Stromal cell of bone marrow (primary cell): ENCODE data around the gene CLEC16A.

ENCODE experiments used
- DNase-seq: peaks from one replicate; pipeline ENCODE4 v3.0.0-alpha.2; 2012; ENCODE audit warnings: low read depth

Gene CLEC16A

GRCh38 chr16:11162586-11163268 is 218.4 kb downstream of the CLEC16A start:
- no peak for DNase-seq

- no peak for DNase-seq
Measured at GRCh38 chr16:11163761-11164261, 219.4 kb downstream of the CLEC16A start.

- DNase-seq = no peak
Measured at GRCh38 chr16:11164482-11165270, 220.3 kb downstream of the CLEC16A start.

- no peak for DNase-seq
Measured at GRCh38 chr16:11165349-11165748, 221.0 kb downstream of the CLEC16A start.

GRCh38 chr16:11165894-11166665 is 221.7 kb downstream of the CLEC16A start:
- no peak for DNase-seq

- DNase-seq = no peak
Measured at GRCh38 chr16:11167581-11167980, 223.2 kb downstream of the CLEC16A start.

GRCh38 chr16:11168386-11169051 is 224.2 kb downstream of the CLEC16A start:
- no peak for DNase-seq

GRCh38 chr16:11169641-11170040 is 225.3 kb downstream of the CLEC16A start:
- DNase-seq = no peak

- DNase-seq = no peak
Measured at GRCh38 chr16:11170201-11170600, 225.8 kb downstream of the CLEC16A start.

- DNase-seq = no peak
Measured at GRCh38 chr16:11170696-11171447, 226.5 kb downstream of the CLEC16A start.

- no peak for DNase-seq
Measured at GRCh38 chr16:11171448-11171709, 227.0 kb downstream of the CLEC16A start.

- no peak for DNase-seq
Measured at GRCh38 chr16:11171757-11172299, 227.5 kb downstream of the CLEC16A start.

GRCh38 chr16:11173426-11173825 is 229.1 kb downstream of the CLEC16A start:
- DNase-seq = no peak

- no peak for DNase-seq
Measured at GRCh38 chr16:11174141-11174540, 229.8 kb downstream of the CLEC16A start.

GRCh38 chr16:11175106-11175786 is 230.9 kb downstream of the CLEC16A start:
- no peak for DNase-seq

- DNase-seq = no peak
Measured at GRCh38 chr16:11175787-11176341, 231.5 kb downstream of the CLEC16A start.

- no peak for DNase-seq
Measured at GRCh38 chr16:11177578-11178160, 233.3 kb downstream of the CLEC16A start.

GRCh38 chr16:11178424-11178823 is 234.1 kb downstream of the CLEC16A start:
- DNase-seq = no peak

- no peak for DNase-seq
Measured at GRCh38 chr16:11179574-11179973, 235.2 kb downstream of the CLEC16A start.

GRCh38 chr16:11180489-11180888 is 236.1 kb downstream of the CLEC16A start:
- no peak for DNase-seq
